Testis (tissue), 2 donors: ENCODE data around the gene FAM47E.

Source experiments
- CTCF ChIP-seq, 3 experiments: fragments of 450-650 bp in 2 of 3; fragments of 200-600 bp in 1 of 3; sonication (generic) in 1 of 3; IDR thresholded peaks; one replicate each; pipeline ENCODE4 v1.5.1; 2016 to 2019; ENCODE audit warnings: antibody characterized with exemption in 3 of 3, mild to moderate bottlenecking in 2 of 3, moderate library complexity in 1 of 3
- POLR2A ChIP-seq: fragments of 450-650 bp; IDR thresholded peaks from one replicate; pipeline ENCODE4 v1.6.1; 2017; ENCODE audit warnings: antibody characterized with exemption, mild to moderate bottlenecking, moderate library complexity

GRCh38 chr4:76277667-76278066 is 26.1 kb downstream of the FAM47E start:
- no peak for TF ChIP-seq POLR2A
- TF ChIP-seq CTCF (IDR thresholded peaks at IDR 0.05), result no peak
